NCI-H146 (cell line): ENCODE measurements around the gene LRRTM3.

Experiments used
- DNase-seq: peaks from one replicate; lab custom pipeline; 2025; lab: John Stamatoyannopoulos, UW

Gene LRRTM3

GRCh38 chr10:67022099-67022498 lies 96.3 kb downstream of the LRRTM3 start:
- no peak for DNase-seq

- no peak for DNase-seq
These were observed 108.0 kb downstream of the LRRTM3 start for GRCh38 chr10:67033878-67034277.

- DNase-seq = no peak
These were observed 111.0 kb downstream of the LRRTM3 start for GRCh38 chr10:67036808-67037207.

GRCh38 chr10:67043041-67043440 lies 117.2 kb downstream of the LRRTM3 start:
- DNase-seq = no peak

GRCh38 chr10:67045404-67045803 lies 119.6 kb downstream of the LRRTM3 start:
- DNase-seq = no peak

GRCh38 chr10:67046507-67046906 lies 120.7 kb downstream of the LRRTM3 start:
- no peak for DNase-seq

- no peak for DNase-seq
These were observed 124.2 kb downstream of the LRRTM3 start for GRCh38 chr10:67049988-67050387.

GRCh38 chr10:67050415-67050814 lies 124.6 kb downstream of the LRRTM3 start:
- no peak for DNase-seq

GRCh38 chr10:67072654-67073053 lies 146.8 kb downstream of the LRRTM3 start:
- DNase-seq = no peak

- DNase-seq = no peak
These were observed 149.7 kb downstream of the LRRTM3 start for GRCh38 chr10:67075491-67075971.

GRCh38 chr10:67076144-67076543 lies 150.3 kb downstream of the LRRTM3 start:
- DNase-seq = no peak

- no peak for DNase-seq
These were observed 151.5 kb downstream of the LRRTM3 start for GRCh38 chr10:67077376-67077775.

GRCh38 chr10:67079126-67079525 lies 153.3 kb downstream of the LRRTM3 start:
- DNase-seq = no peak

GRCh38 chr10:67086327-67087134 lies 160.7 kb downstream of the LRRTM3 start:
- DNase-seq = no peak

- DNase-seq = no peak
These were observed 161.2 kb downstream of the LRRTM3 start for GRCh38 chr10:67087135-67087425.

GRCh38 chr10:67088036-67088435 lies 162.2 kb downstream of the LRRTM3 start:
- no peak for DNase-seq

GRCh38 chr10:67095531-67095930 lies 169.7 kb downstream of the LRRTM3 start:
- DNase-seq = no peak

GRCh38 chr10:67098461-67098860 lies 172.6 kb downstream of the LRRTM3 start:
- peak; percentile 30 for DNase-seq

- DNase-seq = no peak
These were observed 175.1 kb downstream of the LRRTM3 start for GRCh38 chr10:67100951-67101350.

- DNase-seq = no peak
These were observed 181.8 kb downstream of the LRRTM3 start for GRCh38 chr10:67107670-67108069.

GRCh38 chr10:67110286-67110685 lies 184.4 kb downstream of the LRRTM3 start:
- DNase-seq = peak; percentile 25

GRCh38 chr10:67112765-67113164 lies 186.9 kb downstream of the LRRTM3 start:
- no peak for DNase-seq

GRCh38 chr10:67114945-67115344 lies 189.1 kb downstream of the LRRTM3 start:
- peak; percentile 83 for DNase-seq

- peak; percentile 30 for DNase-seq
These were observed 190.1 kb downstream of the LRRTM3 start for GRCh38 chr10:67115972-67116371.
